HAP-1 (cell line): ENCODE data around the gene CREB1.
A peak's percentile ranks its signal among the peaks of the same experiment; 100 is the strongest.

ENCODE experiments used
- DNase-seq, 2 experiments: peaks; one replicate each; pipeline ENCODE4 v3.0.0-alpha.2; 2016 to 2020; ENCODE audit warnings: low spot score in 2 of 2
- H3K27me3 ChIP-seq: fragments of 250-450 bp; sonication (Bioruptor Pico); 2 replicates; pipeline ENCODE4 v1.5.1; 2020; ENCODE audit warnings: low read depth, mild to moderate bottlenecking, moderate library complexity
- H3K36me3 ChIP-seq: fragments of 250-450 bp; sonication (Bioruptor Pico); replicated peaks from 2 replicates; pipeline ENCODE4 v1.5.1; 2020; ENCODE audit warnings: mild to moderate bottlenecking
- H3K4me1 ChIP-seq: fragments of 250-450 bp; sonication (Bioruptor Pico); 2 replicates; pipeline ENCODE4 v1.5.1; 2020; ENCODE audit warnings: mild to moderate bottlenecking
- H3K4me3 ChIP-seq: fragments of 250-450 bp; sonication (Bioruptor Pico); 2 replicates; pipeline ENCODE4 v1.5.1; 2020; ENCODE audit warnings: mild to moderate bottlenecking, moderate library complexity
- H3K9me3 ChIP-seq: fragments of 250-450 bp; sonication (Bioruptor Pico); 2 replicates; pipeline ENCODE4 v1.5.1; 2020; ENCODE audit warnings: mild to moderate bottlenecking, moderate library complexity
- in situ Hi-C: fragments of 300-500 bp; cut with MboI; formaldehyde crosslinking; loops from 3 replicates; pipeline ENCODE4 v1.14.3; 2020; ENCODE audit warnings: low sequenced_read_pairs, inconsistent platforms, mixed read lengths

CREB1 gene

GRCh38 chr2:207512356-207512755 is 17.4 kb upstream of the CREB1 start:
- no peak overlapping the region for H3K4me3 ChIP-seq
- H3K4me1 ChIP-seq = no peaks in the 10 kb centered on the region
- in situ Hi-C loops = no loop called here
- DNase-seq = no peak
- no peaks in the 10 kb centered on the region for H3K9me3 ChIP-seq
- no peaks in the 10 kb centered on the region for H3K36me3 ChIP-seq
- H3K27me3 ChIP-seq = no peaks in the 10 kb centered on the region; the same call in 1 of the 2 replicates

GRCh38 chr2:207513551-207514257 is 16.1 kb upstream of the CREB1 start:
- H3K9me3 ChIP-seq = no peaks in the 10 kb centered on the region
- in situ Hi-C loops = no loop called here
- H3K4me3 ChIP-seq = no peak overlapping the region
- no peaks in the 10 kb centered on the region for H3K36me3 ChIP-seq
- H3K27me3 ChIP-seq = no peaks in the 10 kb centered on the region; the same call in 1 of the 2 replicates
- DNase-seq = no peak
- H3K4me1 ChIP-seq = no peaks in the 10 kb centered on the region

GRCh38 chr2:207514451-207514850 is 15.3 kb upstream of the CREB1 start:
- DNase-seq = no peak

GRCh38 chr2:207515671-207516070 is 14.1 kb upstream of the CREB1 start:
- no peak for DNase-seq
- H3K4me3 ChIP-seq = no peak overlapping the region
- no peaks in the 10 kb centered on the region; the same call in 1 of the 2 replicates for H3K27me3 ChIP-seq
- H3K36me3 ChIP-seq = no peaks in the 10 kb centered on the region
- in situ Hi-C loops = no loop called here
- no peaks in the 10 kb centered on the region for H3K4me1 ChIP-seq
- no peaks in the 10 kb centered on the region for H3K9me3 ChIP-seq

More at GRCh38 chr2:207514451-207514850, 15.3 kb upstream of the CREB1 start:
- Histone ChIP-seq H3K4me3 (no peak overlapping the region), H3K4me1 (no peaks in the 10 kb centered on the region), H3K27me3 (no peaks in the 10 kb centered on the region; the same call in 1 of the 2 replicates), H3K36me3 (no peaks in the 10 kb centered on the region), H3K9me3 (no peaks in the 10 kb centered on the region)
- in situ Hi-C loops = no loop called here

GRCh38 chr2:207516206-207516605 is 13.6 kb upstream of the CREB1 start:
- in situ Hi-C loops = no loop called here
- H3K4me3 ChIP-seq = no peak overlapping the region
- no peaks in the 10 kb centered on the region for H3K36me3 ChIP-seq
- no peaks in the 10 kb centered on the region for H3K4me1 ChIP-seq
- H3K9me3 ChIP-seq = no peaks in the 10 kb centered on the region
- DNase-seq = no peak
- no peaks in the 10 kb centered on the region; the same call in 1 of the 2 replicates for H3K27me3 ChIP-seq

GRCh38 chr2:207523005-207523404 is 6.8 kb upstream of the CREB1 start:
- DNase-seq = no peak
- in situ Hi-C loops = no loop called here
- no peak overlapping the region for H3K4me3 ChIP-seq
- no peaks in the 10 kb centered on the region for H3K36me3 ChIP-seq
- H3K4me1 ChIP-seq = peaks cover 16% of the 10 kb centered on the region
- no peaks in the 10 kb centered on the region for H3K9me3 ChIP-seq
- no peaks in the 10 kb centered on the region for H3K27me3 ChIP-seq

- Histone ChIP-seq H3K4me3 (no peak overlapping the region), H3K27me3 (no peaks in the 10 kb centered on the region), H3K9me3 (no peaks in the 10 kb centered on the region), H3K36me3 (no peaks in the 10 kb centered on the region), H3K4me1 (peaks cover 21% of the 10 kb centered on the region)
- no peak for DNase-seq
- in situ Hi-C loops = no loop called here
Observed at GRCh38 chr2:207525296-207525695, 4.5 kb upstream of the CREB1 start.

- Histone ChIP-seq H3K4me1 (peaks cover 25% of the 10 kb centered on the region), H3K27me3 (no peaks in the 10 kb centered on the region), H3K4me3 (peak overlapping the region; percentile 97), H3K9me3 (no peaks in the 10 kb centered on the region), H3K36me3 (no peaks in the 10 kb centered on the region)
- peak in 1 of 2 experiments; percentile 40 for DNase-seq
- in situ Hi-C loops = no loop called here
Observed at GRCh38 chr2:207528980-207529329, 807 bp upstream of the CREB1 start.

GRCh38 chr2:207530160-207531031 is 634 bp downstream of the CREB1 start:
- Histone ChIP-seq H3K4me3 (peak overlapping the region; percentile 97), H3K27me3 (no peaks in the 10 kb centered on the region), H3K9me3 (no peaks in the 10 kb centered on the region), H3K4me1 (peaks cover 23% of the 10 kb centered on the region), H3K36me3 (no peaks in the 10 kb centered on the region)
- peak; percentile 43 to 59 for DNase-seq
- in situ Hi-C loops = no loop called here

GRCh38 chr2:207531032-207531952 is 1.5 kb downstream of the CREB1 start:
- H3K4me3 ChIP-seq = peak overlapping the region; percentile 58
- DNase-seq = no peak
- no peaks in the 10 kb centered on the region for H3K9me3 ChIP-seq
- H3K36me3 ChIP-seq = no peaks in the 10 kb centered on the region
- H3K4me1 ChIP-seq = peaks cover 23% of the 10 kb centered on the region
- in situ Hi-C loops = no loop called here
- H3K27me3 ChIP-seq = no peaks in the 10 kb centered on the region

GRCh38 chr2:207532676-207533075 is 2.9 kb downstream of the CREB1 start:
- Histone ChIP-seq H3K4me1 (peaks cover 25% of the 10 kb centered on the region), H3K36me3 (no peaks in the 10 kb centered on the region), H3K4me3 (no peak overlapping the region), H3K9me3 (no peaks in the 10 kb centered on the region), H3K27me3 (no peaks in the 10 kb centered on the region)
- in situ Hi-C loops = no loop called here
- DNase-seq = no peak

- H3K4me3 ChIP-seq = no peak overlapping the region
- peaks cover 21% of the 10 kb centered on the region for H3K4me1 ChIP-seq
- H3K9me3 ChIP-seq = no peaks in the 10 kb centered on the region
- no peaks in the 10 kb centered on the region for H3K36me3 ChIP-seq
- no peaks in the 10 kb centered on the region for H3K27me3 ChIP-seq
- in situ Hi-C loops = no loop called here
- DNase-seq = no peak
Observed at GRCh38 chr2:207533461-207534008, 3.8 kb downstream of the CREB1 start.

- H3K9me3 ChIP-seq = no peaks in the 10 kb centered on the region
- H3K4me3 ChIP-seq = no peak overlapping the region
- no peaks in the 10 kb centered on the region for H3K27me3 ChIP-seq
- DNase-seq = no peak
- peaks cover 19% of the 10 kb centered on the region for H3K4me1 ChIP-seq
- in situ Hi-C loops = no loop called here
- H3K36me3 ChIP-seq = no peaks in the 10 kb centered on the region
Observed at GRCh38 chr2:207534417-207534816, 4.7 kb downstream of the CREB1 start.
